ENCODE measurements around the gene CXCL14. TPM values are rescaled to one million over a fixed set of nuclear protein-coding genes. Genes with fewer than 3 reads are reported as not detected.

CXCL14 gene
- total RNA-seq, 1 experiment from 2014 or later: not detected

- Histone ChIP-seq H3K4me3 (ENCODE audit: low read depth in 2 of 2, low read length in 2 of 2) (no peak overlapping the region), H3K27ac (ENCODE audit: low read length) (no peak overlapping the region), H3K9me3 (ENCODE audit: control insufficient read depth, insufficient read depth, low read depth, low read length) (no peaks in the 10 kb centered on the region), H3K36me3 (ENCODE audit: control insufficient read depth, insufficient read depth, low read length) (no peaks in the 10 kb centered on the region), H3K27me3 (ENCODE audit: control insufficient read depth, insufficient read depth, low read length) (peaks cover 26% of the 10 kb centered on the region), H3K4me1 (ENCODE audit: control insufficient read depth, insufficient read depth, low read length) (peaks cover 3% of the 10 kb centered on the region; the same call in 1 of the 2 replicates)
- ATAC-seq: no peak
- intact Hi-C loops (cut with micrococcal nuclease; ENCODE audit: unreplicated experiment): no loop called here
- ChIA-PET POLR2A (no interaction called here), CTCF (no interaction called here)
- in situ Hi-C loops (cut with HindIII; ENCODE audit: low pct_unique_long_range_greater_than_20kb, low sequenced_read_pairs): no loop called here
- BruUV-seq (replicated peaks): no TSS peak
- DNase-seq (ENCODE audit: low read depth, low spot score): no peak
- TF ChIP-seq TCF7L2 (IDR thresholded peaks at IDR 0.05; ENCODE audit: low read depth, low read length): no peak
- TF ChIP-seq REST (IDR thresholded peaks at IDR 0.05; ENCODE audit: insufficient read depth in 1 of 2, low read depth in 2 of 2, low read length in 1 of 2): no peak
- no peak for TF ChIP-seq POLR2AphosphoS5 (IDR thresholded peaks at IDR 0.05; ENCODE audit: low read depth, low read length)
- TF ChIP-seq SIN3A (IDR thresholded peaks at IDR 0.05; ENCODE audit: borderline replicate concordance, insufficient read depth, low read depth, low read length): no peak
- TF ChIP-seq CTCF (IDR thresholded peaks at IDR 0.05): no peak
Measured at GRCh38 chr5:135577421-135577820, 1.4 kb downstream of the CXCL14 start.

GRCh38 chr5:135576075-135576599, 2.7 kb downstream of the CXCL14 start:
- 0 out of 2 replicates have a peak, but pooled peaks have one; percentile 56 for ATAC-seq
- CTCF ChIA-PET: no interaction called here
- Histone ChIP-seq H3K9me3 (ENCODE audit: control insufficient read depth, insufficient read depth, low read depth, low read length) (no peaks in the 10 kb centered on the region), H3K4me1 (ENCODE audit: control insufficient read depth, insufficient read depth, low read length) (peaks cover 3% of the 10 kb centered on the region; the same call in 1 of the 2 replicates), H3K4me3 (ENCODE audit: low read depth in 2 of 2, low read length in 2 of 2) (no peak overlapping the region), H3K27me3 (ENCODE audit: control insufficient read depth, insufficient read depth, low read length) (peaks cover 24% of the 10 kb centered on the region), H3K36me3 (ENCODE audit: control insufficient read depth, insufficient read depth, low read length) (no peaks in the 10 kb centered on the region), H3K27ac (ENCODE audit: low read length) (no peak overlapping the region)
- intact Hi-C loops (cut with micrococcal nuclease; ENCODE audit: unreplicated experiment) (no loop called here), in situ Hi-C loops (cut with HindIII; ENCODE audit: low pct_unique_long_range_greater_than_20kb, low sequenced_read_pairs) (no loop called here)
- no TSS peak for BruUV-seq (replicated peaks)
- POLR2A ChIA-PET: no interaction called here
- DNase-seq (ENCODE audit: low read depth, low spot score): no peak
- TF ChIP-seq TCF7L2 (IDR thresholded peaks at IDR 0.05; ENCODE audit: low read depth, low read length) (no peak), CTCF (IDR thresholded peaks at IDR 0.05) (no peak), POLR2AphosphoS5 (IDR thresholded peaks at IDR 0.05; ENCODE audit: low read depth, low read length) (no peak), REST (IDR thresholded peaks at IDR 0.05; ENCODE audit: insufficient read depth in 1 of 2, low read depth in 2 of 2, low read length in 1 of 2) (no peak), SIN3A (IDR thresholded peaks at IDR 0.05; ENCODE audit: borderline replicate concordance, insufficient read depth, low read depth, low read length) (no peak)

All from Panc1 (cell line).